ENCODE data around the gene MOCS1.

- TF ChIP-seq, protein P1, sequence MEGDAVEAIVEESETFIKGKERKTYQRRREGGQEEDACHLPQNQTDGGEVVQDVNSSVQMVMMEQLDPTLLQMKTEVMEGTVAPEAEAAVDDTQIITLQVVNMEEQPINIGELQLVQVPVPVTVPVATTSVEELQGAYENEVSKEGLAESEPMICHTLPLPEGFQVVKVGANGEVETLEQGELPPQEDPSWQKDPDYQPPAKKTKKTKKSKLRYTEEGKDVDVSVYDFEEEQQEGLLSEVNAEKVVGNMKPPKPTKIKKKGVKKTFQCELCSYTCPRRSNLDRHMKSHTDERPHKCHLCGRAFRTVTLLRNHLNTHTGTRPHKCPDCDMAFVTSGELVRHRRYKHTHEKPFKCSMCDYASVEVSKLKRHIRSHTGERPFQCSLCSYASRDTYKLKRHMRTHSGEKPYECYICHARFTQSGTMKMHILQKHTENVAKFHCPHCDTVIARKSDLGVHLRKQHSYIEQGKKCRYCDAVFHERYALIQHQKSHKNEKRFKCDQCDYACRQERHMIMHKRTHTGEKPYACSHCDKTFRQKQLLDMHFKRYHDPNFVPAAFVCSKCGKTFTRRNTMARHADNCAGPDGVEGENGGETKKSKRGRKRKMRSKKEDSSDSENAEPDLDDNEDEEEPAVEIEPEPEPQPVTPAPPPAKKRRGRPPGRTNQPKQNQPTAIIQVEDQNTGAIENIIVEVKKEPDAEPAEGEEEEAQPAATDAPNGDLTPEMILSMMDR (IDR thresholded peaks at IDR 0.05), result no peak
- no peak for TF ChIP-seq POLR2A (IDR thresholded peaks at IDR 0.05)
These were observed 42.3 kb downstream of the MOCS1 start for GRCh38 chr6:39891976-39892375.
